NCI-H226 (cell line): ENCODE results near the gene ZNF655.

ENCODE experiments used
- DNase-seq: peaks from one replicate; pipeline ENCODE4 v3.0.0-alpha.2; 2015

The ZNF655 gene

DNA sequence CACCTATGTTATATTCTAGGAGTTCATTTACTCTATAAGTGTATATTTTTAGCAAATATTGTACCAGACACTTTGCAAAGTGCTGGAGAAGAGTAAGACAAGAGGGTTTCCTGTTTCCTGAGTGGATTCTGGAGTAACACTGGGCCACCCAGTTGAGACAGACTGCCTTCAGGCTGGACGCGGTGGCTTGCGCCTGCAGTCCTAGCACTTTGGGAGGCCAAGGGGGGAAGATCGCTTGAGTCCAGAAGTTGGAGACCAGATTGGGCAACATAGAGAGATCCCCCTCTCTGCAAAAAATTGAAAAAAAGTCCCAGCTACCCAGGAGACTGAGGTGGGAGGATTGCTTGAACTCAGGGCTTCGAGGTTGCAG, 57.5 kb downstream of the ZNF655 start:
- DNase-seq: no peak

DNA sequence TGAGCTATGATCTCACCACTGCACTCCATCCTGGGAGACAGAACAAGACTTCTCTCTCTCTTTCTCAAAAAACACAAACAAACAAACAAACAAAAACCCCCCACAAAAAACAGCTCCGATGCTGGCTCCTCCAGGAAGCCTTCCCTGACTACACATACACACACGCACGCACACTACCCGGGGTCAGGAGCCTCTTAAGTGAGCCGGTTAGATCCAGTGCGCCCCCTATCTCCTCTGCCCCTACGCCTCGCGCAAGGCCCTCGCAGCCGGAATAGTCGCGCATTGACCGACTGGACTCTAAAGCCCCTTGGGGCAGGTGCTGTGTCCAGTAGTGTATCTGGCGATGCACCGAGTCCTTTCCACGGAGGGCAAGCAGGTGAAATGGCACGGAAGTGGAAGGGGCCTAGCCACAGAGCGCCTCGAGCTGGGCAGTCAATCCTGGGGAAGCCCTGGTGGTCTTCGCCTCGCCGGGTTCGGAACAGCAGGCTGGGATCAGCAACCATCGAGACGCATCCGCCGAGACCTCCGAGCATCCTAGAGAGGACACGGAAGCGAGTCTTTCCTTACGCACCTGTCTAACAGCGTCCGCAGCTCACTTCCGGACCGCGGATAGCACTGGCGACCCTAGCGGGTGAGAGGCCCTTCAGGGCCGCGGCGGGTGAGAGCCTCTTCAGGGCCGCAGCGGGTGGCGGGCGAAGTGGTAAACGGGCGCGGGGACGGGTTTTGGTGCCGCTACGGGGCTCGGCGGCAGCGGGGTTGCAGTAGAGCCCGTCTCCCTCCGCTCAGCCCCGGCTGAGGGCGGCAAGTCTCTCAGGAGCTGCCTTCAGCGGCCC, 58.1 kb downstream of the ZNF655 start, which contains the start of gene ZSCAN25:
Gene ZSCAN25, plus strand, starts transcription at position 588 of the 833 bp plus-strand sequence. CDS start 2,661 bp downstream, outside the sequence.
- peak; percentile 86 for DNase-seq

DNA sequence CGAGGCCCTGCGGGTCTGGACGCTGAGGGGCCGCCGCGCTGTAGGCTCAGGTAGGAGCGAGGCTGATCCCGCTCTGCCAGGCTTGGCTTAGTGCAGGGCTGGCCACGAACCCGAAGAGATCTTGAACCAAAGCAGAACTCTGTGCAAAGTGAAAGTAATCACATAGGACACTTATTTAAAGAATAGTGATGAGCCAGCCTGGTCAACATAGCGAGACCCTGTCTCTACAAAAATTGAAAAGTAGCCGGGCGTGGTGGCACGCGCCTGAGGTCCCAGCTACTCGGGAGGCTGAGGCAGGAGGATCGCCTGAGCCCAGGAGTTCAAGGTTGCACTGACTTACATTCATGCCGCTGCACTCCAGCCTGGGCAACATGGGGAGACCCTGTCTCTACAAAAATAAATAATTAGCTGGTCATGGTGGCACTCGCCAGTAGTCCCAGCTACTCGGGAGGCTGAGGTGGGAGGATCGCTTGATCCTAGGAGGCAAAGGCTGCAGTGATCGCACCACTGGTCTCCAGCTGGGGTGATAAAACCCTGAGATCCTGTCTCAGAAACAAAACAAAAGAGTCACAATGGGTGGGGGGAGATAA, 58.8 kb downstream of the ZNF655 start:
- no peak for DNase-seq

DNA sequence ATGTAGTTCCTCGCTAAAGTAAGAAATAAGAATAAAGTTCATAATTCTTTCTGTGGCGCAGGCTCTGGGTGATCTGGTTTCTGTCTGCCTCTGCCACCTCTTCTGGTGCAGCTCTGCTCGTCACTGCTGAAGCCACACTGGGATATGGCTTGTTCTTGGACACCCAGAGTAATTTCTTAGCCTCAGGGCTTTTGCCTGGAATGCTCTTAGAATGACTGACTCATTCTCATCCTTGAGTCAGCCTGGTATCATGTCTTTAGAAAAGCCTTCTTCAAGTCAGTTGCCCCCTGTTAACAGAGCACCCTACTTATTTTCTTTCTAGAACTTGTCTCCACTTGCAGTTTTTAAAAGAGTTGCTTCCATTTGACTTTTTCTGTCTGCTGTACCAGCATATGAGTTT, 60.3 kb downstream of the ZNF655 start:
- DNase-seq: peak; percentile 72

DNA sequence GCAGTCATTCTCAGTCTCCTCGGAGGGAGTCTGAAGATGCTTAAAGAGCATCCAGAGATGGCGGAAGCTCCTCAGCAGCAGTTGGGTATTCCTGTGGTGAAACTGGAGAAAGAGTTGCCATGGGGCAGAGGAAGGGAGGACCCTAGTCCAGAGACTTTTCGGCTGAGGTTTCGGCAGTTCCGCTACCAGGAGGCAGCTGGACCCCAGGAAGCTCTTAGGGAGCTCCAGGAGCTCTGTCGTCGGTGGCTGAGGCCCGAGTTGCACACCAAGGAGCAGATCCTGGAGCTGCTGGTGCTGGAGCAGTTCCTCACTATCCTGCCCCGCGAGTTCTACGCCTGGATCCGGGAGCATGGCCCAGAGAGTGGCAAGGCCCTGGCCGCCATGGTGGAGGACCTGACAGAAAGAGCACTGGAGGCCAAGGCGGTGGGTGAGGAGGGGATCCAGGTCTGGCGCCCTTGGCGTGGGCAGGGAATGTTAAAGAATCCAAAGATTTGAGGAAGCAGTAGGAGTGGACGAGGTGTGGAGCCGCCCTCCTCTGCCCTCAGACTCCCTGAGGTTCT, 61.2 kb downstream of the ZNF655 start:
- no peak for DNase-seq

DNA sequence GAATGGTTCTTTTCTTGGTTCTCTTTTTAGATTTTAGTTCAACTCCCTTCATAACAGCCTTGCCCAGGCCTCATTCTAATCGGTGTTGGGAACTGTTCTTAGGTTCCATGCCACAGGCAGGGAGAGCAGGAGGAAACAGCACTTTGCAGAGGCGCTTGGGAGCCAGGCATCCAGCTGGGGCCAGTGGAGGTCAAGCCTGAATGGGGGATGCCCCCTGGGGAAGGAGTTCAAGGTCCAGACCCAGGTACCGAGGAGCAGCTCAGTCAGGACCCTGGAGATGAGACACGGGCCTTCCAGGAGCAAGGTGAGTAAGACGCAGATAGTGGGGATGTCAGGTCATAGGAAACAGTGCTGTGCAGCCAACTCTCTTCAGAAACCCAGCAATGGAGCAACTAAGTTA, 62.8 kb downstream of the ZNF655 start:
- DNase-seq: no peak

- DNase-seq: no peak
Observed at GRCh38 chr7:99622596-99622995, 64.2 kb downstream of the ZNF655 start.

- DNase-seq: no peak
Observed at GRCh38 chr7:99623091-99623693, 64.8 kb downstream of the ZNF655 start.

- no peak for DNase-seq
Observed at GRCh38 chr7:99623702-99624447, 65.4 kb downstream of the ZNF655 start.

GRCh38 chr7:99624484-99624883, 66.0 kb downstream of the ZNF655 start:
- DNase-seq: no peak

- DNase-seq: no peak
Observed at GRCh38 chr7:99625321-99625720, 66.9 kb downstream of the ZNF655 start.

DNA sequence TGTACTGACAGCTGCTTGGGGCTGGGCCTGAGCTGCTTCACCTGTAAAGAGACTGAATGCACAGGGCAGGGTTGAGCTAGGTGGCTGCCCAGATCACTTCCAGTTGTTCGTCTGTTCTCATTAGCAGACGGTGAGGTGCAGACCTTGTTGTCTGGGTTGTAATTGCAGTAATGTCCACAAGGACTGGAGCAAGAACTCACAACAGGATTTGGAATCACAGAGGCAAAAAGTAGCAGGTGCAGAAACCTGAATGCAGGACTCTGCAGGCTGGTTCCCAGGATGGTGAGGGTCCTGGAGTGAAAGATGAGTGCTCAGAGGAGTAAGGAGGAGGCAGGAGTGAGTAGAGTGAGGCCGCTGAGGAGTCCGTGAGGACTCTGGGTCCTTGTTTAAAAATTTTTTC, 67.5 kb downstream of the ZNF655 start:
- no peak for DNase-seq
